WERI-Rb-1 (cell line): ENCODE results near the gene PHACTR1.
A peak's percentile ranks its signal among the peaks of the same experiment; 100 is the strongest.

Experiments
- DNase-seq: peaks from one replicate; pipeline ENCODE4 v3.0.0-alpha.2; 2020
- H3K27ac ChIP-seq: fragments of 250-450 bp; sonication (Bioruptor Pico); 2 replicates; pipeline ENCODE4 v1.5.1; 2020; ENCODE audit warnings: mild to moderate bottlenecking, moderate library complexity
- H3K27me3 ChIP-seq: fragments of 250-450 bp; sonication (Bioruptor Pico); 2 replicates; pipeline ENCODE4 v1.5.1; 2021; ENCODE audit warnings: mild to moderate bottlenecking, low read depth, moderate library complexity; ENCODE audit not compliant: insufficient read depth, severe bottlenecking
- H3K36me3 ChIP-seq: fragments of 250-450 bp; sonication (Bioruptor Pico); 2 replicates; pipeline ENCODE4 v1.5.1; 2020; ENCODE audit warnings: mild to moderate bottlenecking, moderate library complexity
- H3K4me3 ChIP-seq: 2 replicates; pipeline ENCODE4 v1.5.1; 2011; ENCODE audit warnings: low read depth, mild to moderate bottlenecking, control low read depth, low read length
- H3K9me3 ChIP-seq: fragments of 250-450 bp; sonication (Bioruptor Pico); 2 replicates; pipeline ENCODE4 v1.5.1; 2021; ENCODE audit warnings: mild to moderate bottlenecking, moderate library complexity; ENCODE audit not compliant: severe bottlenecking
- CTCF ChIP-seq: IDR thresholded peaks from 2 replicates; pipeline ENCODE4 v1.5.1; 2011; ENCODE audit warnings: low read depth, mild to moderate bottlenecking, control low read depth, inconsistent platforms, low read length

Gene PHACTR1

DNA sequence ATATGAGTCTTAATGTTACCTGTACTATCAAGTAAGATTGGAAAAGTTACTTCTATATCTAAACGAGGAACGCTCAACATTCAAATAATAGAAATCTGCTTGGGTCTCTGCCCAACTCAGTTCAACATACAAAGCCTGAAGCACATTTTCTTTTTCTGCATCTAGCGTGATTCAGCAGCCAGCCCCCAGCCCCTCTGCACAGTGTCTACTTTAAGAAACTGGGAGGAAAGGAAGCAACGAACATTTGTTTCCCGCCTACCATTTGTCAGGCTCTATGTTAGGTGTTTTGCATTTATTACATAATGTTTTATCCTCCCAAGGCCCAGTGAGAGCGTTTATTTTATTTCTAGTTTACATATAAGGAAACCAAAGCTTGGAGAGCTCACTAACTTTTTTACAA, 17.3 kb downstream of the PHACTR1 start:
- H3K36me3 ChIP-seq: no peaks in the 10 kb centered on the region
- H3K9me3 ChIP-seq: no peaks in the 10 kb centered on the region
- no peak overlapping the region for H3K27ac ChIP-seq
- no peak for TF ChIP-seq CTCF
- no peak overlapping the region for H3K4me3 ChIP-seq
- no peak for DNase-seq
- H3K27me3 ChIP-seq: no peaks in the 10 kb centered on the region

GRCh38 chr6:12735786-12736185, 19.2 kb downstream of the PHACTR1 start:
- no peak for TF ChIP-seq CTCF
- DNase-seq: no peak
- H3K36me3 ChIP-seq: no peaks in the 10 kb centered on the region
- H3K27me3 ChIP-seq: no peaks in the 10 kb centered on the region
- no peaks in the 10 kb centered on the region for H3K9me3 ChIP-seq
- H3K4me3 ChIP-seq: no peak overlapping the region
- no peak overlapping the region for H3K27ac ChIP-seq

GRCh38 chr6:12748411-12748810, 31.8 kb downstream of the PHACTR1 start:
- Histone ChIP-seq H3K4me3 (peak overlapping the region; percentile 89; the same call in 1 of the 2 replicates), H3K36me3 (no peaks in the 10 kb centered on the region), H3K27me3 (peaks cover 6% of the 10 kb centered on the region), H3K27ac (no peak overlapping the region), H3K9me3 (peaks cover 7% of the 10 kb centered on the region)
- no peak; the same call in 1 of the 2 replicates for TF ChIP-seq CTCF
- no peak for DNase-seq

GRCh38 chr6:12748815-12749521, 32.4 kb downstream of the PHACTR1 start:
- Histone ChIP-seq H3K27me3 (peaks cover 6% of the 10 kb centered on the region), H3K9me3 (peaks cover 6% of the 10 kb centered on the region), H3K36me3 (no peaks in the 10 kb centered on the region), H3K27ac (peak overlapping the region; percentile 15; the same call in 1 of the 2 replicates), H3K4me3 (peak overlapping the region; percentile 89)
- no peak for TF ChIP-seq CTCF
- peak; percentile 80 for DNase-seq

DNA sequence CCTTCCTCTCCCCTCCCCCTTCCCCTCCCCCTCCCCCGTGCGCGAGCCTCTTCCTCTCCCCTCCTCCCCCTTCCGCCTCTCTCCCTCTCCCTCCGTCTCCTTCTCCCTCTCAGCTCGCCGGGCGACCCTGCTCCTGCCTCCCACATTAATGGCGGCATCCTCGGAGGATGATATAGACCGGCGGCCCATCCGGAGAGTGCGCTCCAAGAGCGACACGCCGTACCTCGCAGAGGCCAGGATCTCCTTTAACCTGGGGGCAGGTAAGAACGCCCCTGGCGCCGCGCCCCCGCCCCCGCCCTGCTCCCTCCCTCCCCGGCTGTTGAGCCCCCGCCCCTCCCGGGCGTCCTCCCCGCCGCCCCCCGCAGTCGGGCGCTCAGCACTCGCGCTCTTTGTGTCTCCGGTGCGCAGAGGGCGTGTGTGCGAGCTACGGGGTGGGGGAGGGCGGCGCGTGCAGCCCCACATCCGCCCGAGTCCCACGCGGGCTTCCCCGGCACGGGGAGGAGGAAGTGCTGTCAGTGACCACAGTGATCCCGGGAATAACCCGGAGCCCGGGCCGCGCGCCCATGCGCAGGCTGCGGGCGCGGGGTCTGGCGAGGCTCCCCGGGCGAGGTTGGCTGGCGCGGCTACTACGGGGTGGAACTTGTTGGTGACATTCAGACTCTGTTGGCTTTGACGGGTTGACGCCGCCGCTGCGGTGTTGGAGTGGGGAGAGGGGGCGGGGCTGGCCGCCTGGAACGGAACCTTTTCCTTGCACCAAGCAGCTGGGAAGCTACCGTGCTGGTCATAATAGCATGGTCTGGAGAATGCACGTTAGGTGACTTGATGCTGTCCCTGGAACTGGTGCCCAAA, 33.2 kb downstream of the PHACTR1 start:
- no peak for TF ChIP-seq CTCF
- H3K36me3 ChIP-seq: no peaks in the 10 kb centered on the region
- DNase-seq: peak; percentile 87
- peak overlapping the region; percentile 89 for H3K4me3 ChIP-seq
- H3K27me3 ChIP-seq: peaks cover 6% of the 10 kb centered on the region
- H3K9me3 ChIP-seq: no peaks in the 10 kb centered on the region
- peak overlapping the region; percentile 76 for H3K27ac ChIP-seq
